ENCODE results near the gene GNAQ. TPM values are rescaled to one million over a fixed set of nuclear protein-coding genes. Genes with fewer than 3 reads are reported as not detected.

GNAQ gene
- total and polyA plus RNA-seq, 2 experiments from 2014 or later: 25.7 to 47.9 TPM

DNA sequence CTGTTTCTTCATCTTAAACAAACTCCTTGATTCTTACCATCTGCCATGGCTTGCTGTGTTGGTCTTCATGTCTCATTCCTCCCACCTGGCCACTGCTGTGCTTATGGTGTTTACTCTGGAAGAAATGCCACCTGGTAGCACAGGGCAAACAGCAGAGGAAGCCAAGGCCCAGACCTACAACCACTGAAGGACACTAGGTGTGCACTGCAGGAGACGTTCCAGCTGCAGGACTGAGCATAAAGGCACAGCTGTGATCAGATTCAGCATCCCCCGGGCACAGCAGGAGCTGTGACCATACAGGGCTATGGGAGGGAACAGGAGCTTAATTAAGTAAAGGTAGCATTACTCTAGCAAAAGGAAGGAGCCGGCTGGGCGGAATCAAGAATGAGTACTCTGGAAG is 12.6 kb upstream of the GNAQ start:
- Histone ChIP-seq H2AFZ (no peak overlapping the region), H3K27me3 (no peaks in the 10 kb centered on the region), H3K79me2 (no peaks in the 10 kb centered on the region), H3K27ac (no peak overlapping the region), H3K36me3 (replicated peaks; ENCODE audit: insufficient read depth, low read depth) (no peaks in the 10 kb centered on the region), H3K4me3 (no peak overlapping the region), H3K9me2 (replicated peaks; ENCODE audit: insufficient read depth) (no peaks in the 10 kb centered on the region), H3K4me2 (no peak overlapping the region), H3K4me1 (ENCODE audit: insufficient read depth) (no peaks in the 10 kb centered on the region), H3K9me3 (ENCODE audit: low read depth) (no peaks in the 10 kb centered on the region), H4K20me1 (ENCODE audit: insufficient read depth, poor library complexity, severe bottlenecking) (no peaks in the 10 kb centered on the region)
- no peak for DNase-seq (ENCODE audit: low spot score)
- TF ChIP-seq, protein P1, sequence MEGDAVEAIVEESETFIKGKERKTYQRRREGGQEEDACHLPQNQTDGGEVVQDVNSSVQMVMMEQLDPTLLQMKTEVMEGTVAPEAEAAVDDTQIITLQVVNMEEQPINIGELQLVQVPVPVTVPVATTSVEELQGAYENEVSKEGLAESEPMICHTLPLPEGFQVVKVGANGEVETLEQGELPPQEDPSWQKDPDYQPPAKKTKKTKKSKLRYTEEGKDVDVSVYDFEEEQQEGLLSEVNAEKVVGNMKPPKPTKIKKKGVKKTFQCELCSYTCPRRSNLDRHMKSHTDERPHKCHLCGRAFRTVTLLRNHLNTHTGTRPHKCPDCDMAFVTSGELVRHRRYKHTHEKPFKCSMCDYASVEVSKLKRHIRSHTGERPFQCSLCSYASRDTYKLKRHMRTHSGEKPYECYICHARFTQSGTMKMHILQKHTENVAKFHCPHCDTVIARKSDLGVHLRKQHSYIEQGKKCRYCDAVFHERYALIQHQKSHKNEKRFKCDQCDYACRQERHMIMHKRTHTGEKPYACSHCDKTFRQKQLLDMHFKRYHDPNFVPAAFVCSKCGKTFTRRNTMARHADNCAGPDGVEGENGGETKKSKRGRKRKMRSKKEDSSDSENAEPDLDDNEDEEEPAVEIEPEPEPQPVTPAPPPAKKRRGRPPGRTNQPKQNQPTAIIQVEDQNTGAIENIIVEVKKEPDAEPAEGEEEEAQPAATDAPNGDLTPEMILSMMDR (IDR thresholded peaks at IDR 0.05; ENCODE audit: poor library complexity): no peak
- TF ChIP-seq EZH2 (IDR thresholded peaks at IDR 0.05; ENCODE audit: borderline replicate concordance) (no peak), EZH2phosphoT487 (IDR thresholded peaks at IDR 0.05; ENCODE audit: low read depth, severe bottlenecking, unreplicated experiment) (no peak)
- WGBS (ENCODE audit: low lambda C conversion rate, missing lambda C conversion rate): 94% methylated on average over 4 of the region's 4 CpGs

DNA sequence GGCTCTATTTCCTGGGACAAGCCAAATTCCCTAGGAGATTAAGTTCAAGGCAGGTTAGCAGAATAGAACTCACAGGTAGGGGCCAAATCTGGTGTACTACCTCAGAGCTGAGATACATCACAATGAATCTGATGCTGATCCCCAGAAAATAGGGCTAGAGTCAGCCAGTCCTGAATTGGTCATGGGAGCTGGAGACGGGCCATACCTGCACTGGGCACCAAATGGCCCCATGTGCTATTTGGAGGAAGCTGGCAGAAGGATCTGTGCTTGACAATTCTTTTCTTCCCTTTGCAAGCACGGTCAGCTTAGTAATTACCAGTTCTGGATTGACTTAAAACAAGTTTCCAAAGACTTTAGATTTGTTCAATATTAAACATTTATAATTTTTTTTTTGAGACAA is 10.4 kb upstream of the GNAQ start:
- no peak overlapping the region for H2AFZ ChIP-seq
- WGBS (ENCODE audit: low lambda C conversion rate, missing lambda C conversion rate): 88% methylated on average over 2 of the region's 2 CpGs
- DNase-seq (ENCODE audit: low spot score): no peak
- TF ChIP-seq EZH2phosphoT487 (IDR thresholded peaks at IDR 0.05; ENCODE audit: low read depth, severe bottlenecking, unreplicated experiment) (no peak), EZH2 (IDR thresholded peaks at IDR 0.05; ENCODE audit: borderline replicate concordance) (no peak)
- TF ChIP-seq, protein P1 (IDR thresholded peaks at IDR 0.05; ENCODE audit: poor library complexity): no peak
- no peaks in the 10 kb centered on the region for H3K9me3 ChIP-seq (ENCODE audit: low read depth)
- no peaks in the 10 kb centered on the region for H3K27me3 ChIP-seq
- no peaks in the 10 kb centered on the region for H3K4me1 ChIP-seq (ENCODE audit: insufficient read depth)
- no peak overlapping the region for H3K27ac ChIP-seq
- H3K79me2 ChIP-seq: no peaks in the 10 kb centered on the region
- H3K4me2 ChIP-seq: no peak overlapping the region
- H4K20me1 ChIP-seq (ENCODE audit: insufficient read depth, poor library complexity, severe bottlenecking): no peaks in the 10 kb centered on the region
- no peak overlapping the region for H3K4me3 ChIP-seq
- no peaks in the 10 kb centered on the region for H3K36me3 ChIP-seq (replicated peaks; ENCODE audit: insufficient read depth, low read depth)
- H3K9me2 ChIP-seq (replicated peaks; ENCODE audit: insufficient read depth): no peaks in the 10 kb centered on the region

DNA sequence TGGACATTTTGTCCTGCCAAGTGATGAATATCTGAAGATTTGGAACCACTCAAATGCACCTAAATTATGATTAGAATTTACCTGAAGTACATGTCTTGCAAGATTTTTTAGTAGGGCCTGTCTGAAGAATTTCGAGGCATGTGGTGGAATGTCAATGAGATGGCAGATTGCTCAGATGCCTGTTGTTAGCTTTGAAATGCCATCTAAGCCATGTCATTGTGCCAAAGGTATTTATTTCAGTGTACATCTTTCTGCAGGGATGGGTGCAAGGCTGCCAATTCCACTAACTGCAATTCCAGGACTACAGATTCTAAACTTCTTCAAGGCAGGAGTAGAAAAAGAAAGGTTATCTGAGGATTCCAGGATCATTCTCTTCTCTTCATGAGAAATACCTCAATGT is 9.1 kb upstream of the GNAQ start:
- Histone ChIP-seq H3K36me3 (replicated peaks; ENCODE audit: insufficient read depth, low read depth) (no peaks in the 10 kb centered on the region), H2AFZ (no peak overlapping the region), H3K27ac (no peak overlapping the region), H3K27me3 (no peaks in the 10 kb centered on the region), H3K4me3 (no peak overlapping the region), H3K4me2 (no peak overlapping the region), H3K9me2 (replicated peaks; ENCODE audit: insufficient read depth) (no peaks in the 10 kb centered on the region), H3K9me3 (ENCODE audit: low read depth) (no peaks in the 10 kb centered on the region), H4K20me1 (ENCODE audit: insufficient read depth, poor library complexity, severe bottlenecking) (no peaks in the 10 kb centered on the region), H3K4me1 (ENCODE audit: insufficient read depth) (no peaks in the 10 kb centered on the region), H3K79me2 (no peaks in the 10 kb centered on the region)
- WGBS (ENCODE audit: low lambda C conversion rate, missing lambda C conversion rate): 77% methylated on average over 1 of the region's 1 CpG
- TF ChIP-seq, protein P1 (IDR thresholded peaks at IDR 0.05; ENCODE audit: poor library complexity): no peak
- no peak for TF ChIP-seq EZH2phosphoT487 (IDR thresholded peaks at IDR 0.05; ENCODE audit: low read depth, severe bottlenecking, unreplicated experiment)
- TF ChIP-seq EZH2 (IDR thresholded peaks at IDR 0.05; ENCODE audit: borderline replicate concordance): no peak
- no peak for DNase-seq (ENCODE audit: low spot score)
